ENCODE results near the gene LRRC72.
"Not testable (repeated sequence)": the region's sequence is repeated elsewhere in the genome, so short reads cannot be mapped to it uniquely, and the experiment has no call there.

The LRRC72 gene

DNA sequence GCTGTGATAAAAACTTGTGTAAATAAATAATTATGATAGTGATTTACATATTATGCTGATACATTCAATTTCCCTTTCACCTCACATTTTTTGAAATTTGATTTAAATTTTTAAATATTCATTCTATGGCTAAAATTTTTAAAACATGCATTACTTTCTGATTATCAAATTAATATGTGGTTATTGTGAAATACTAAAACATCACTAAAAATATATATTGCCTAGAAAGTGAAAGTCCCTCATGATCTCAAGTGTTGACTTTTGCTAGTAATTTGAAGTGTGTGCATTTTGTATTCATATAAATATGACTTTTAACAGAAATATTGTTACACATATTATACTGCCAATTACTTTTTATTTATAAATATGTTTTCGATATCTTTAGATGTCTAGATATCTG lies 3.1 kb downstream of the LRRC72 start:
- DNase-seq (ENCODE audit: low read depth): no peak

DNA sequence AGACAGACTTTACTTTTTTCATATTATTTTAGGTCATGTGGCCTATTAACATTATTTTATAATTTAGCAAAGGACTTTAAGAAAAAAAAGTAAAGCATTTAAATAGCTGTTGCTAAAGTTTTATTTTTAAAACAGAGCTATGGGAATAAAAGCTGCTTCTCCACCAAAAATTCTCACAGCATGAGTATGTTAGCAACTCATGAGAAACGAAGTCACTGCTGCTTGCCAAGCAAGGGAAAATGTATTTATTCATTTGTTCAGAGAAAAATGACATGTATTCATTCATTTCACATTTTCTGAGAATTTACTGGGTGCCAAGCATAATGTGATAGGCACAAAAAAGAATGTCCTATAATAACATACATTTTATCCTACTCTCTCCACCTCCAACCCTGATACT lies 5.1 kb downstream of the LRRC72 start:
- no peak for DNase-seq (ENCODE audit: low read depth)

DNA sequence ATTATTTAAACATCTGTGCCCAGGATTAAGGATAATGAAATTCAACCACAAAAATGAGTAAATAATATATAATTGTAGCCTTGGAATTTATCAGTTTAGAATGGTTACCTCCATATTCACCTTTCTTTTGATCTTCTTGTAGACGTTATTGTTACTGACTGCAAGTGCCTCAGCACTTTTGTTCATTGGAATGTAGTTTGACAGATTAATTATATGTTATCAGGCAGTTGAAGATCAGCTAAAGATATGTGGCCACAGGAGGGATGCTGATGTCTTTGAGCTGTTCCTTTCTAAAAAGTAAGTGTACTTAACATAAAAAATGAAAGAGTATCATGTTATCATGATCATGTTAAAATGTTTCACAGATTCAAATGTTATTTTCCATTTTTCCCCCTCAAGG lies 5.6 kb downstream of the LRRC72 start:
- no peak for DNase-seq (ENCODE audit: low read depth)

DNA sequence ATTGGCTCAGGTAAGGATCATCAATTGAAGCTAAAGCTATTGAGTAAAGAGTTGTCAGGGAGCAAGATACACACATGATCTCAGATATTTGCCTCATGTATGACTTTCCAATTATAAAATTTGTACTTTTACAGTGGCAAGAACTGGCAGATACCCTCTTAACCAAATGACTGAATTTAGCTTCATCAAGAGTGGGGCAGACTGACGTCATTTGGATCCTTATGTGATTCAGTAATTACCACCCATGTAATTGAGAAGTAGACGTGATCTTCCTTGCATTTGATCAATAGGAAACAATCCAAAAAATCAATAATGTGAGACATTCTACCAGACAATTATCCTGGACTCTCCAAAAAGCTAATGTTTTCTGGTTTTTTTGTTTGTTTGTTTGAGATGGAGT lies 8.9 kb downstream of the LRRC72 start:
- DNase-seq (ENCODE audit: low read depth): no peak

DNA sequence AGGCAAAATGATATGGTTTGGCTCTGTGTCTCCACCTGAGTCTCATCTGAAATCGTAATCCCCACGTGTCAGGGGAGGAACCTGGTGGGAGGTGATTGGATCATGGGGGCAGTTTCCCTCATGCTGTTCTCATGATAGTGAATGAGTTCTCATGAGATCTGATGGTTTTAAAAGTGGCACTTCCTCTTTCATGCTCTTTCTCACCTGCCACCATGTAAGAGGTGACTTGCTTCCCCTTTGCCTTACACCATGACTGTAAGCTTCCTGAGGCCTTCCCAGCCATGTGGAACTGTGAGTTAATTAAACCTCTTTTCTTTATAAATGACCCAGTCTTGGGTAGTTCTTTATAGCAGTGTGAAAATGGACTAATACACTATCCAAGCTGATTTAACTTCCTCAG lies 13.9 kb downstream of the LRRC72 start:
- DNase-seq (ENCODE audit: low read depth): not testable (repeated sequence)

DNA sequence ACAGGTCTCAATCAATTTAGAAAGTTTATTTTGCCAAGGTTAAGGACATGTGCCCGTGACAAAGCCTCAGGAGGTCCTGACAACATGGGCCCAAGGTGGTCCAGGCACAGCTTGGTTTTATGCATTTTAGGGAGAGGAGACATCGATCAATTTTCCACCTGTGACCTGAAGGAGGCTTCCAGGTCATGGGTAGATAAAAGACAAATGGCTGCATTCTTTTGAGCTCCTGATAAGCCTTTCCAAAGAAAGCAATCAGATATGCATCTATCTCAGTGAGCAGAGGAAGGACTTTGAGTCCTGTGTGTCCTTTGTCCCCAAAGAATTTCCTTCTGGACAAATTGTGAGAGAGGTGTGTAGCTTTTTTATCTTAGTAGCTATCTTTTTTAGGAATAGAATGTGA lies 15.8 kb downstream of the LRRC72 start:
- DNase-seq (ENCODE audit: low read depth): no peak

DNA sequence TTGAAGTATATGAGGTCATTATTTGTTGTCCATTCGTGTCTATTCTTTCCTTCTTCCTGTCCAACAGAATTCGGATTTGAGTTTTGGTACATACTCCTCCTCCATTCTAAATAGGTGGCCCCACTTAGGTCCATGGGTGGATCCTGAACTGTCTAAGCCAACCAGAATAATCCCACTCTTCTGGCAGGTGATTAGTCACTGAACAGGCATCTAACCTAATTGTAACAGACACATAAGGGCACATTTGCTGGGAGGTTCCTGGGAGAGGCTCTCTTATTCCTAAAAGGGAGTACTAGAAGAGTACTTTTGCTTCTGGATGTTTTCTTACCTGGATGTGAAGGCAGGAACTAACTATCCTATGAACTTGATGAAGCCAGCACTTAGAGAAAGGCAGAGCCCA lies 16.8 kb downstream of the LRRC72 start:
- no peak for DNase-seq (ENCODE audit: low read depth)

DNA sequence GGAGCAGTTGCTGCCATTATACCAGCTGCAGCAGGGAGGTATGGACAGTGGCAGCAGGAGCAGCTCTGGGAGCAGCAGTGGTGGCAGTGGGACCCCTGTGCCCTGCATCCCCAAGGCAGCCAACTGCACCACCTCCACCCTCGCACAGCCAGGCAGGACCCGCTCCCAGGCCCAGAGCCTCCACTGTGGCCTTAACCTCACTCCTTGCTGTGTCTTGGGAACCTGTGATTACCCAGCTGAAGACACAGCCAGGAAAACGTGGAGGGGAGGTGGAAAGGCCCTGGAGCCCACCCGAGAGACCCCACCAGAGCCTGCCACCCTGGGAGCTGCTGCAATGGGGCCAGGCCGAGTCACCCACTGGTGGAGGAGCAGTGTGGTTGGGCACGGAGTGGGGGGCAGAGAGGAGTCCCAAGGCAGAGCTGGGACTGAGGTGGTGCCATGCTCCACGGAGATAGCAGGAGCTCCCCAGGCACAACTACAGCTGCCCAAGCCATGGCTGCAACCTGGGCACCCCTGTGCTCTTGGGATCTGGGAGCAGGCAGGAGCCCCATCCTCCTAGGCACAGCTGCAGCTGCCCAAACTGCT lies 20.4 kb downstream of the LRRC72 start:
- no peak for DNase-seq (ENCODE audit: low read depth)

DNA sequence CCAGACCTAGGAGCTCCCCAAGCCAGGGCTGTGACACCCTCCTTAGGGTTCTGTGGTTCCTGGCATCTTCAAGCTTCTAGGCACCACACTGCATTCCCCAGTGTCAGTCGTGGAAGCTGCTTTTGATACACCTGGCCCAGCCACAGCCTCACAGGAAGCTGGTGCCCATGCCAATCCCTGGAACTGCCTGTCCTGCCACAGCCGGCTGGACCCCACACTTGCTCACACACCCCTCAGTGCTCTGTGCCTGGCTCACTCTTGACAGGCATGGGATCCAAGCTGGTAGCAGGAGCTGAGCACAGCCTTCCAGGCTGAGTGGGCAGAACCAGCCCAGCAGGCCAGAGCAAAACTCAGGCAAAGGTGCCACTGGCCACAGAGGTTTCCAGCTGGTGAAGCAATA lies 21.8 kb downstream of the LRRC72 start:
- DNase-seq (ENCODE audit: low read depth): no peak

DNA sequence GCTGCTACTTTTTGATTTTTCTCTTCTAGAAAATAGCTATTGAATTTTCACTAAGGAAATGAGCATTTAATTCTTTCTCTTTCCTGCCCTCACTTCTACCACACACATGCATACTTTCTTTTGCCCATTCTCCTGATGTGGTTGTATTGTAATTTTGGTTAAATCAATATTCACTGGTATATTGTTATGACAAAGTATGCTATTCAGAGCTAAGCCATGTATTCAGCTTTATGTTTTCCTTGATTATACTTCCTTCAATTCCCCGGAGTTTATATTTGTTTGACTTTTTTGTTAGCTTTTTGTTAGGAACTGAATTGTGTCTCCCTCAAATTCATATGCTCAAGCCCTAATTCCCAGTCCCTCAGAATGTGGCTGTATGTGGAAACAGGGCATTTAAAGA lies 24.0 kb downstream of the LRRC72 start:
- no peak for DNase-seq (ENCODE audit: low read depth)

DNA sequence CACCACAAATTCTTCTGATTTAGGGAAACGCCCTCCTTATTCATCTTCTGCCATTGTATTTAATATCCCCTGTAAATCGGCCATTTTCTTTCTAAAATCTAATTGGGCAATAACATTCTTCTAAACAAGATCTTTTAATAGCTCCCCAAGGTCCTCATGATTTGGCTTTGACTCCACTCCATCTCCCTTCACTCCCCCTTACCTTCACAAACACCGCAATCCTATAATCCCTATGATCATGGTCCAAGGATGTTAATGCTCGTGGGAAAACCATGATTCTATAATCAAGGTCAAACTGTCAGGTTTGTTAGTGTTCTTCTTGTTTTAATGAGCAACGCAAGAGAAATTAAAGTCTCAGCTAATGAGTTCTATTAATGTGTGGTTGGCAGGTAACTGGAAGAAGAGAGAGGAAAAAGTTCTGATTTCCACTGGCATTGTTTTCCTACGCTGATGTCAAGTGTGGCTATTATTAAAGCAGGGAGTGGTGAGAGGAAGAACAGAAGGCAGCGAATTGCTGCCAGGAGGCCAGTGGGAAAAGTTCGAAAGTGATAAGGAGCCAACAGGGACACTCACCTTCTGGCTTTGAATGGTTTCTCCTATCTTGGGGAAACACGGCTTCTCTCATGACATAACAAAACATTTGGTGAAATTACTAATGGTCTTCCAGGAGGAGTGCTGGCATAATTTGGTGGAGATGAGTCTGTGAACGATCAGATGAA lies 28.1 kb downstream of the LRRC72 start:
- no peak for DNase-seq (ENCODE audit: low read depth)

DNA sequence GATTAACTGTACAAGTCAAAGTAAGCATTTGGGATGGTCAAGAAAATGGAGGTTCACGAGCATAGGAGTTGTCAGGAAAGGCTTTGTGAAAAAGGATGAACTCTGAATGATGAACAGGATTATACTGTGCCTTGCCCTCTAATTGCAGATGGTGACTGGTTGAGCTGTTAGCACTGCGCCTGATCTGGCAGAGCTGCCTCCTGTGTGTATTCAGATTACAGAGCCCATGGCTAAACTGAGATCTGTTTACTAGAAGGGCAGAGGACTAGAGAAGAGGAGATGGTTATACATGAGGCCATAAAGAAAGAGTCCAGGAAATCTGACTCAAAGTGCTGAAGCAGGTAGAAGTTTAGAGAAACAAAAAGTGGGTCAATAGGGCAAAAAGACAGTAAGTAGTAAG lies 29.7 kb downstream of the LRRC72 start:
- DNase-seq (ENCODE audit: low read depth): no peak

DNA sequence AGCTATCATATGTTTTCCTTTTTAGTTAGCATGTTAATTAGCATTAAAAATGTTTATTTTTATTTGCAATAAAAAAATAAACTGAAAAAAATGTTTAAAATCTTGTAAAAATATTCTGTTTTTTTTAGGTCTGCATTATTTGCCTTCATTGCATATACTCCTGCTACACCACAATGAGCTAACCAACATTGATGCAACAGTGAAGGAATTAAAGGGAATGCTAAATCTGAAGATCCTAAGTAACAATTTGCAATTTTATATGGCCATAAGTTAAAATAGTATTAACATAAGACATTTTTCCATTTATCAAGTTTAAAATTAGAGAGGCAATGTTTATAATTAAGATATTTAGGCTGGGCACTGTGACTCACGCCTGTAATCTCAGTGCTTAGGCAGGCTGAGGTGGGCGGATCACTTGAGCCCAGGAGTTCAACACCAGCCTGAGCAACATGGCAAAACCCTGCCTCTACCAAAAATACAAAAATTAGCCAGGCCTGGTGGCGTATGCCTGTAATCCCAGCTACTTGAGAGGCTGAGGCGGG lies 32.2 kb downstream of the LRRC72 start:
- no peak for DNase-seq (ENCODE audit: low read depth)

DNA sequence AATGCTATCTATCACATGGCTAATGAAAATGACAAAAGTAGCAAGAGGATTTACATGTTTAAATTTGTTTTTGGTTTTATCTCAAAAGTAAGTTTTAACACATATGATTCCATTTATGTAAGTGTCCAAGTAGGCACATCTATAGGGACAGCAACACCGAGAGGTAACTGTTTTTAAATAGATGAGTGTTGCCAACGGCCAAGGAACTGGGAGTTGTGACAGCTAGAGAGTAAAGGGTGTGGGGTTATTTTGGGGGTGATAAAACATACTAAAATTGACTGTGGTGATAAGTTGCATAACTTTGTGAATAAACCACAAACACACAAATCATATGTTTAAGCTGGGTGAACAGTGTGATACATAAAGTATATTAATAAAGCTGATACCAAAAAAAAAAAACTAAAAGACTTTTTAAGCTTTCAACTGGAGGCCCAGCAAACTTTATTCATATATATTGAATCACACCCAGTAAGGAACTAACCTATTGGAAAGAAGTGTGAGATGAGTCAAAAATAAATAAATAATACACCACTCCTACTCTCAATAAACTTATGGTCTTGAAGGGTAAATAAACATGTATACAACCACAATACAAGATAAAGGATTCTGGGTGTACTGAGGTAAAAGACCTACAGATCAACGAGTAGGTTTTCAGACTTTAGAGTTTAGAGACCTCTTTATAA lies 33.0 kb downstream of the LRRC72 start:
- DNase-seq (ENCODE audit: low read depth): no peak

DNA sequence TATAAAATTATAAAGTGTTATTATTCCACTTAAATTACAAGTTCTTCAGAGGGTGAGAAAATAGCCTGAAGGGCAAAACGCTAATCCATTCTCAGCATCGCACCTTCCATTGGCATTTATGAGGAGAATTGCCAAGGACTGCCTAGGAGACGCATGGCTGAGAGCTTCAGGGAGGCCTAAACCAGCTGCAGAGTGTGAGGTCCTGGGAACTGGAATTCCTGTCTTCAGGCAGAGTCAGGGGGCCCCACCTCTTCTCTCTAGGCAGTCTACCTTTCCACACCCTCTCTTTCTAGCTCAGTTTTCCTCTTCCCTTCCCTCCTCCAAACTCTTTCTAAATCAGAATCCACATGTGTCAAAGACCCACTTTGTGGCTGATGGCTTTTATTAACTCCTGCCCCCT lies 35.3 kb downstream of the LRRC72 start:
- DNase-seq (ENCODE audit: low read depth): no peak

DNA sequence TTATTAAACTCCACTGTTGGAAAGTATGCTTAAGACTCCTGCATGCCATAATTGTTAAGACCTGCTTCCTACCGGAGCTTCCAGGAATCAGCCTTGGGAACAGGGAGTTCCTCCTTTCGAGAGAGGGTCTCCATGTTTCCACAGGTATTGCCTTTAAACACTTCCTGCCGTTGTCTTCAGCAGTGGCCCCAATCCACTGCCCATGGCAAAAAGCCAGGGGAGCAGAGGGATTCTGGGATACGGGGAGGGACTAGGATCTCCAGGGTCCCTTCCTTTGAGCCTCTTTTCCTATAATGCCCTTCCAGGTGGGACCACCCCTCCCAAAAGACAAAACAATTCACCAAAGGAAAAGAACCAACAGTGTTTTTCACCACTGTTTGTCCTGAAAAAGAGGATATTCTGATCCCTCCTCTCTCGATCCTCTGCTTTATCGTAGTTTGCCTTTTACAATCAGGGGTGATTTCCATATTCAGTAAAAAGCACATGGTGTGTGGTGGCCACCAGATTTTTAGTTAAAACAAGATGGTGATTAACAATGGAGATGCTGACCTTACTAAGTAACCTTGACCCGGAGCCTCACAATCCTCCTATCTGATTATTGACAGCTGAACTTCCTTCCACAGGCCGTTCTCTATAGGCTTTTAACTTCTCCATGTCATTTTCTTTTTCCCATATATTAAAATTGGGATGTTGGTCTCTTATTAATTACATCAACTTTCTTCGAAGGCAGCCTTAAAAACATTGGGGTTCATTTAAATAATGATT lies 36.0 kb downstream of the LRRC72 start:
- no peak for DNase-seq (ENCODE audit: low read depth)

DNA sequence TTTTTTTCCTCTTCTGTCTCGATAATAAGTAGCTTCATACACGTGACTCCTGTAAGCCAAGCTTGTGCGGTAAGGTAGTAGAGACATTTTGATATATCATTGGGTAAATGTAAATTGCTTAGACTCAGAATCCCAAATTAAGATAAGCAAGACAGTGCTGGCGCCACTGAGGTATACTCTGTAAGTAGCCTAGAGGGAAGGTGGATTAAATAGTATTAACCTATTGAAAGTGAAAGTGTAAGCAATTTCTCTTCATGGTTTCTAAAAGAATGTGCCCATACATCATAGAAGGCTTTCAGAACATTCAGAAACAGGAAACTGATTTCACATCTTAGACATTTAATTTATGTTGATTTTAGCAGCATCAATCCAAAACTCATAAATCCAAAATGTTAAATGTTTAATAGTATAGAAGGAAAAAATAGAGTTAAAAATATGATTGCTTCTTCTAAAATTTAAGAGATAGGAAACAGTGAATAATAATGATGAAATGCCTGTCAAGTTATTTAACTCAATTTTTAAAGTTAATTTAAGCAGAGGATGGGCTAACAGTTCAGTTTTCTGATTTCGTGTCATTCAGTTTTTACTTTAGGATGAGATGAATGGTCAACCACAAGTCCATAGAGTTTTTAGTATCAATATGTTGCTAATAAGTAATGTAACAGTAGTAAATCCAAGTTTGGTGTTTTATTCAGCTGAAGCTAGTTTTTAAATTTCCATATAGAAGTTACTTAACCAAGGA lies 36.8 kb downstream of the LRRC72 start:
- DNase-seq (ENCODE audit: low read depth): no peak

DNA sequence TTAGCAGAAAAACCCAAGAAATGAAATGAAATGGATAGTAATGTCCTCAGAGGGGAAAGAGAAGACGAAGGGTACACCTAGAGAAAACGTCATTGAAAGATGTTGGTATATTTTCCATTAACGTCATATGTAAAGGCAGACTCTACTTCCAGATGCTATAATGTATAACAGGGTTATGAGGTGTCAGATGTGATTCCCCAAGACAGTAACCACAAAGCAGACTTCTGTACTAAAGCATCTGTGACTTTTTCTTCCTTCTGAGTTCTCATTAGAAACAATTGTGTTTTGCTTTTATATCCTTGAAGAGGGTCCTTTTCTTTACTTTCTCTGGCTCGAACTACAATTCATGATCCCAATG lies 37.4 kb downstream of the LRRC72 start:
- DNase-seq (ENCODE audit: low read depth): no peak

DNA sequence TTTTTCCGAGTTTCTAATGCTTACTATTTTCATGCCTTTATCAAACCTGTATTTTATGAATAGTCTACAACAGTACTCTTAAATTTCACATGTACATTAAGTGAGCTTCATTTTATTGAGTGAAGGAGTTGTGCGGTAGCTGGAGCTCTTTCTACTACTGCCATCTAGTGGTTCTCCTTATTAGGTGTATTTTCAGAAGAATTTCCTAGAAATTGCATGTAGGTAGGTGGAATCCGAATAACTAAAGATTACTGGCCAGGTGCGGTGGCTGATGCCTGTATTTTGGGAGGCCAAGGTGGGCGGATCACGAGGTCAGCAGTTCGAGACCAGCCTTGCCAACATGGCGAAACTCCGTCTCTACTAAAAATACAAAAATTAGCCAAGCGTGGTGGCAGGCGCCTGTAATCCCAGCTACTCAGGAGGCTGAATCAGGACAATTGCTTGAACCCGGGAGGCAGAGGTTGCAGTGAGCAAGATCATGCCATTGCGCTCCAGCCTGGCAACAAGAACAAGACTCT lies 38.3 kb downstream of the LRRC72 start:
- no peak for DNase-seq (ENCODE audit: low read depth)

DNA sequence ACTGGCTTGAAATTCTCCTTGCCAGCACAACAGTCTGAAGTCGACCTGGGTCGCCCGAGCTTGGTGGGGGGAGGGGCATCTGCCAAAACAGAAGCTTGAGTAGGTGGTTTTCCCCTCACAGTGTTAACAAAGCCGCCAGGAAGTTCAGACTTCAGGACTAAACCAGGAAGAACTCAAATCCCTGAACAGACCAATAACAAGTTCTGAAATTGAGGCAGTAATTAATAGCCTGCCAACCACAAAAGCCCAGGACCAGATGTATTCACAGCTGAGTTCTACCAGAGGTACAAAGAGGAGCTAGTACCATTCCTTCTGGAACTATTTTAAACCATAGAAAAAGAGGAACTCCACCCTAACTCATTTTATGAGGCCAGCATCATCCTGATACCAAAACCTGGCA lies 45.3 kb downstream of the LRRC72 start:
- DNase-seq (ENCODE audit: low read depth): no peak

DNA sequence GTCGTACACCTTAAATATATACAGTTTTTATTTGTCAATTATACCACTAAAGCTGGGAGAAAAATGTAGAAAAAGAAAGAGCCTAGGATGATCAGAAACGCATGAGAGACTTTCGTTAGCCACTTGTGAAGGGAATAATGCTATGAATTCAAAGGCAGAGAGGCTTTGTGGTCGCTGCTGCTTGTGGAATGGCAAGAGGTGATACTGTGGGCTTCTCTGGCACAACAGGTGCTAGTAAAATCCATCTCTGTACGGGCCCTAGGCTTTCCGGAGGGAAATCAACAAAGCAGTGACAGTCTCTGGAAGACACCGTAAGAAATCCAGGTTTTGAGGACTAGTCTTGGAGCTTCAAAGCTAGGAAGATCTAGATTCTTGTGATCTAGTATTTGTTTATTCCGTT lies 52.6 kb downstream of the LRRC72 start:
- no peak for DNase-seq (ENCODE audit: low read depth)

DNA sequence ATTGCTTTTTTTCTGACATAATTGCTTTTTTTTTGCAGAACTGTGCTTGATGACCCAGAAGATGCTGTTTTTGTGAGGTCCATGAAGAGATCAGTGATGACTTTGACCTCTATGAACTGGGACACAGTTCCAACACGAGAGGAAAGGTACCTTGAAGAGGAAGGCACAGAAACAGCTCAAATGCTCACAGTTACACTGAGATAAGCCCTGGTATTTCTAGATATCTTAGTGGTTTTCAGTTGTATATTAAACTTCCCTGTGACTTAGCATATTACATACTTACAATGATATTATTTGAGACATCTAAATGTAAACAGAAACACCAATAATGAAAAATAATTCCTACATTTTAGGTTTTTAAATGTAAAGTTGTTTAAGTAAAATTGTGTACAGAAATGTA lies 54.7 kb downstream of the LRRC72 start:
- DNase-seq (ENCODE audit: low read depth): no peak

All from activated T-helper 1 cell treated with Interleukin-2 at 50 U/mL for 16 hours (primary cell).